Measurements from ENCODE around the gene CACNA2D3.

Gene CACNA2D3

DNA sequence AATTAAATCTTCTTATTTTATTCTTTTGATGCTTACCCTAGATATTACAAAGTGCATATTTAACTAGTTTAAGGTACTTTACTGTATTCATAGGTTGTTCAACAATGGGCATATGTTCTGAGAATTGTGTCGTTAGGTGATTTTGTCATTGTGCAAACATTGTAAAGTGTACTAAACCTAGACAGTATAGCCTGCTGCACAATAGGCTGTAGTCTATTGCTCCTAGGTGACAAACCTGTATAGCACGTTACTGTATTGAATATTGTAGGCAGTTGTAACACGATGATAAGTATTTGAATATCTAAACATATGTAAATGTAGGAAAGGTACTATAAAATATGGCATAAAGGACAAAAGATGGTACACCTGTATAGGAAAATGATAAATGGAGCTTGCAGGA is 100.7 kb downstream of the CACNA2D3 start:
- no peak for DNase-seq (ENCODE audit: low read depth)
- no peak overlapping the region for H3K4me3 ChIP-seq (ENCODE audit: low read length)
- TF ChIP-seq, protein P1, sequence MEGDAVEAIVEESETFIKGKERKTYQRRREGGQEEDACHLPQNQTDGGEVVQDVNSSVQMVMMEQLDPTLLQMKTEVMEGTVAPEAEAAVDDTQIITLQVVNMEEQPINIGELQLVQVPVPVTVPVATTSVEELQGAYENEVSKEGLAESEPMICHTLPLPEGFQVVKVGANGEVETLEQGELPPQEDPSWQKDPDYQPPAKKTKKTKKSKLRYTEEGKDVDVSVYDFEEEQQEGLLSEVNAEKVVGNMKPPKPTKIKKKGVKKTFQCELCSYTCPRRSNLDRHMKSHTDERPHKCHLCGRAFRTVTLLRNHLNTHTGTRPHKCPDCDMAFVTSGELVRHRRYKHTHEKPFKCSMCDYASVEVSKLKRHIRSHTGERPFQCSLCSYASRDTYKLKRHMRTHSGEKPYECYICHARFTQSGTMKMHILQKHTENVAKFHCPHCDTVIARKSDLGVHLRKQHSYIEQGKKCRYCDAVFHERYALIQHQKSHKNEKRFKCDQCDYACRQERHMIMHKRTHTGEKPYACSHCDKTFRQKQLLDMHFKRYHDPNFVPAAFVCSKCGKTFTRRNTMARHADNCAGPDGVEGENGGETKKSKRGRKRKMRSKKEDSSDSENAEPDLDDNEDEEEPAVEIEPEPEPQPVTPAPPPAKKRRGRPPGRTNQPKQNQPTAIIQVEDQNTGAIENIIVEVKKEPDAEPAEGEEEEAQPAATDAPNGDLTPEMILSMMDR (conservative IDR thresholded peaks at IDR 0.05; ENCODE audit: low read length), result no peak

DNA sequence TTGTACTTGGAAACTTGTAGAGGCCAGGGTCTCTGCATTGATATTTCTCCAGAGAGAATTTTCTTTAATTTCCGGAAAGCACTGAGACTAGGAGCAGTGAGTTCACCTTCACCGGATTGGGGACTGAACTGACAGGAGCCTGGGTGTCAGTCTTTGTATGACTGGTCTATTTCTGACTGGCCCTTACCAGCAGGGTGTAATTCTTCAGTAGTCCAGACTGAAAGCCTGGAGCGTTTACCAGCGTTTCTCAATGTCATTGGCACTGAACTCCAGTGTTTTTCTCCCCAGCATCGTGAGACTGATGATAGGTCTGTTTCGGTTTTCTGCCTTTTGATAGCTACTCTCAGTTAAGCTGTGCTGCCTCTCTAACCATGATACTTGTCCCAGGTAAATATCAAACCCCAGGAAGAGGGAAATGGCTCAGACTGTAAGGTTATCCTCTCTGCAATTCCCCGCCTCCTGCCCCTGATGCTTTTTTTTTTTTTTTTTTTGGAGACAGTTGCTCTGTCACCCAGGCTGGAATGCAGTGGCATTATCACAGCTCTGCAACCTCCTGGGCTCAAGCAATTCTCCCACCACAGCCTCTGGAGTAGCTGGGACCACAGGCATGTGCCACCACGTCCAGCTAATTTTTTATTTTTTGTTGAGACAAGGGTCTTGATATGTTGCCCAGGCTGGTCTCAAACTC is 103.6 kb downstream of the CACNA2D3 start:
- TF ChIP-seq, protein P1 (conservative IDR thresholded peaks at IDR 0.05; ENCODE audit: low read length), result no peak
- no peak overlapping the region for H3K4me3 ChIP-seq (ENCODE audit: low read length)
- DNase-seq (ENCODE audit: low read depth), result no peak

DNA sequence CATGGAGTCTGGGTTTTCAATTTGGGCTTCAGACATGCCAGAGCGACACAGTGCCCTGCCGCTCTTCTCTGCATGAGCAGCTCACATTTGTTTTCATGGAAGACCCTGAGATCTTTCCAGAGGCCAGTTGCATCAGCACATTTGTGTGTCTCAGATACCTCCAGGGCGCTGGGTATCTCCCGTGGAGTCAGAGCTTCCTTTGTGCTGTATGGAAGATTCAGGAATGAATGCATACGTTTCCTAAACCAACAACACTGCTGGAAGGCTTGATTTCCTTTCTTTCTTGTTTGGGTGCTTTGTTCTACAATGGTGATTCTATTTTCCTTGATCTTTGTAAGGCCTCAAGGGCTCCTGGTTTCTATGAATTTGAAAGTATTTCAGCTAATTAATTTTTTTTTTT is 106.5 kb downstream of the CACNA2D3 start:
- TF ChIP-seq, protein P1 (conservative IDR thresholded peaks at IDR 0.05; ENCODE audit: low read length), result no peak
- no peak for DNase-seq (ENCODE audit: low read depth)
- no peak overlapping the region for H3K4me3 ChIP-seq (ENCODE audit: low read length)

DNA sequence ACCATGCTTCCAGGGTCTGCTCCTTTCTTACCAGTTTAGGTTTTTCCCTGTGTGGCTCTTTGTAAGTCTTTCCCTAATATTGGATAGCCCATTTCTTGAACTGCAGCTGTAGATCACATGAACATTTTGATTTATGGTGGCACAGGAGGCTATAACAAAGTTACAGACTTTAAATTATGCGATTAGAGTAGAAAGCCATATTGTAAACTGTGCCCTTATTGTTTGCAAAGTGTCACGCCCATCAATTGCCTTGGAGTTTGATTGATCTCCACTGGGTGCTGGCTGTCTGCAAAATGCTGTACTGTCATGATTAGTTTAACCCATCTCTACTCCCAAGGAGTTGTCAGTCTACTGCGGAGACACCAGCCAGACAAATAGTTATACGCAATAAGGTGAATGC is 110.3 kb downstream of the CACNA2D3 start:
- no peak overlapping the region for H3K4me3 ChIP-seq (ENCODE audit: low read length)
- DNase-seq (ENCODE audit: low read depth), result no peak
- TF ChIP-seq, protein P1 (conservative IDR thresholded peaks at IDR 0.05; ENCODE audit: low read length), result no peak

DNA sequence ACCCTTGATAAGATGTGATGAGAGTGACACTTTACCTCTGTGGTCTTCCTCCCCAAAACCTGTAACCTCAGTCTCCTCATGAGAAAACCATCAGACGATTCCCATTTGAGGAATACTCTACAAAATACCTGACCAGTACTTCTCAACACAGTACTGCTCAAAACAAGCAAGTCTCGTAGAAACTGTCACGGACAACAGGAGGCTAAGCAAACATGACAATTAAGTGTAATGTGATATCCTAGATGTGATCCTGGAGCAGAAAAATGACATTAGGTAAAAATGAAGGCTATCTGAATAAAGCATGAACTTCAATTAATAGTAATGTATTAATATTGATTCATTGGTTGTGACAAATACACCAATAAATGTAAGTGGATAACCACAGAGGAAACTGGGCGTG is 113.6 kb downstream of the CACNA2D3 start:
- DNase-seq (ENCODE audit: low read depth), result no peak
- H3K4me3 ChIP-seq (ENCODE audit: low read length), result no peak overlapping the region
- TF ChIP-seq, protein P1 (conservative IDR thresholded peaks at IDR 0.05; ENCODE audit: low read length), result no peak

DNA sequence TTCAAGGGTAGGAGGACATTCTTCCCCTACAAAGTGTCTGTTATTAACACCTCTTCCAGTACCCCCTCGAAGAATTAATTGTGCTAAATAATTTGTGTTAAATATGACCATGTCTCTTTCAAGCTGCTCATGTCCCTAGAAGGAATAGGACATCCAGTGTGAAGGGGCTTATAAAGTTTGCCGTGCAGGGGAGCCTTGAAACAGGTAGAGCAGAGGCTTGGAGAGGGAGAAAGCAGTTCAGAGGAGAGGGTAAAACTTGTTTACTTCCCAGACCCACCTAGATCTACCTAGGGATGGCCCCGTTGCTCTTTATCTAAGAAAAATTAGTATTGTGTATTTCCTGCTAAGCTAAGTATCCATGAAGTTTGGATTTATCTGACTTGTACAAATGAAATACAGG is 114.8 kb downstream of the CACNA2D3 start:
- TF ChIP-seq, protein P1 (conservative IDR thresholded peaks at IDR 0.05; ENCODE audit: low read length), result no peak
- no peak overlapping the region for H3K4me3 ChIP-seq (ENCODE audit: low read length)
- DNase-seq (ENCODE audit: low read depth), result no peak

DNA sequence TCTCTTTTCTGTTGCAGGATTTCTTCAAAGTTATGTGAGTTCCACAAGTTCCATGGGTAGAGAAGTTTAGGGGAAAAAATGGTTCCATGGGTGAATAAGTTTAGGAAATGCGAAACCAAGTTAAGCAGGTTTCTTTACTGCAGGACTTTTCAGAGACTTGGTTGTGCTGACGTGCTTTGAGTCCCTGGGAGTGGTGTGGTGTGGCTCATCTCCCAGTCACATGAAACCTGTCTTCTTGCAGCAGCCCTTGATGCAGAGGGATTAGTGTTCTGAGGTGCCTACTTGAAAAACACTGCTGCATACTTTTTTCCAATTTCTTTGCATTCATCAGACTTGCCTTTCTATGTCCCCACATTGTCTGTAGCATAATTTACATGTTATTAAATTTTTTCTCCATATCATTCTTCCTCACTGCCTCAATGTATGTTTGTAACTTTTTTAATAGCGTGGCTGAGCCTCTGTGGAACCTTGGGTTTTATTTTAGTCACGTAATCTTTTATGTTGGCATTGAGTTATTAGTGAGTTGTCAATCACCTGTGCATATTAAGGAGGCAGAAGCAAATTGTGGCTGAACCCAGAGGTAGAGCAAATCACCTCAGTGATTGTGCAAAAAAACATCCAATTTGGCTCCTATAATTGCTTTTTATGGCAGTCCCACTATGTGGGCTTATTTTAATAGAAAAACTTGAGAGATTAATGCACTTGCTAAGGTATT is 115.6 kb downstream of the CACNA2D3 start:
- no peak for DNase-seq (ENCODE audit: low read depth)
- no peak overlapping the region for H3K4me3 ChIP-seq (ENCODE audit: low read length)
- TF ChIP-seq, protein P1 (conservative IDR thresholded peaks at IDR 0.05; ENCODE audit: low read length), result no peak
